DOHH2 (cell line): ENCODE data around the gene PPP2R5E.

Source experiments
- H3F3A ChIP-seq: fragments of 200-600 bp; sonication (generic), shearing (Covaris generic); 2 replicates; pipeline ENCODE4 v1.6.0; 2016; ENCODE audit warnings: antibody characterized with exemption, mild to moderate bottlenecking; ENCODE audit not compliant: control insufficient read depth, insufficient read depth
- H3K27ac ChIP-seq: fragments of 200-600 bp; sonication (generic); 2 replicates; pipeline ENCODE4 v1.5.1; 2014; ENCODE audit warnings: low read depth, mild to moderate bottlenecking, low read length, moderate library complexity
- H3K27me3 ChIP-seq: fragments of 200-600 bp; sonication (generic); 2 replicates; pipeline ENCODE4 v1.6.1; 2014; ENCODE audit warnings: mild to moderate bottlenecking, low read length, mixed read lengths; ENCODE audit not compliant: control insufficient read depth
- H3K36me3 ChIP-seq: fragments of 200-600 bp; sonication (generic); 2 replicates; pipeline ENCODE4 v1.6.1; 2014; ENCODE audit warnings: mild to moderate bottlenecking, low read length, moderate library complexity, mixed read lengths; ENCODE audit not compliant: control insufficient read depth
- H3K4me1 ChIP-seq: fragments of 200-600 bp; sonication (generic); 2 replicates; pipeline ENCODE4 v1.6.1; 2014; ENCODE audit warnings: mild to moderate bottlenecking, low read length, mixed read lengths; ENCODE audit not compliant: control insufficient read depth
- H3K4me2 ChIP-seq: fragments of 200-600 bp; sonication (generic); 2 replicates; pipeline ENCODE4 v1.6.0; 2014; ENCODE audit warnings: mild to moderate bottlenecking, low read length, moderate library complexity
- H3K4me3 ChIP-seq: fragments of 200-600 bp; sonication (generic); 2 replicates; pipeline ENCODE4 v1.5.1; 2014; ENCODE audit warnings: mild to moderate bottlenecking, low read length, mixed read lengths
- H3K79me2 ChIP-seq: fragments of 200-600 bp; sonication (generic); 2 replicates; pipeline ENCODE4 v1.6.1; 2014; ENCODE audit warnings: mild to moderate bottlenecking, low read length, mixed read lengths; ENCODE audit not compliant: control insufficient read depth
- H3K9me2 ChIP-seq: fragments of 200-600 bp; sonication (generic); replicated peaks from 2 replicates; pipeline ENCODE4 v1.6.1; 2014; ENCODE audit warnings: mild to moderate bottlenecking, low read length, mixed read lengths; ENCODE audit not compliant: control insufficient read depth
- H3K9me3 ChIP-seq: fragments of 200-600 bp; sonication (generic); 2 replicates; pipeline ENCODE4 v1.6.1; 2014; ENCODE audit warnings: antibody characterized with exemption, low read length, mixed read lengths; ENCODE audit not compliant: control insufficient read depth, insufficient read depth
- H4K20me1 ChIP-seq: fragments of 200-600 bp; sonication (generic); 2 replicates; pipeline ENCODE4 v1.6.0; 2014; ENCODE audit warnings: low read depth, mild to moderate bottlenecking, antibody characterized with exemption, low read length, moderate library complexity; ENCODE audit not compliant: control insufficient read depth, insufficient read depth
- CTCF ChIP-seq: fragments of 200-600 bp; sonication (generic); IDR thresholded peaks from one replicate; pipeline ENCODE4 v1.5.1; 2014; ENCODE audit warnings: antibody characterized with exemption, mild to moderate bottlenecking, low read depth, low read length; ENCODE audit not compliant: poor library complexity, severe bottlenecking
- EZH2phosphoT487 ChIP-seq: fragments of 200-600 bp; sonication (generic); IDR thresholded peaks from 2 replicates; pipeline ENCODE4 v1.6.1; 2017; ENCODE audit warnings: borderline replicate concordance, mild to moderate bottlenecking, antibody characterized with exemption, low read length, moderate library complexity, mixed read lengths

Gene PPP2R5E

DNA sequence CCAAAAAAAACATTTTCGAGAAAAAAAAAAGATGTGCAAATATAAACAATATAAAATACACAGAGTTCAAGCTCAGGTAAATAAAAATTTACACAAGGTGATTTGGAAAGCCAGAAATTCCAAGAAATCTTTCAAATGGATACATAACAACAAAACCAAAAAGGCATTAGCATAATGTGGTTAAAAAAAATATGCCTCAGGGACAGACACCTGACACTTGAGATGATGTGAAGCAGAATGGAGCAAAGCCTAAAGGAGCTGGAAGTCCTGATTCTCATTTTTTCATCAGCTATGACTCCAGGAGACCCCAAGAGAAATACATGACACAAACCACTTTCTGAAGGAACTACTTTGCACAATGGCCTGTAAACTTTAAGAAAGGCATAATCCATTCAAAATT, 98.6 kb downstream of the PPP2R5E start:
- TF ChIP-seq EZH2phosphoT487 (no peak), CTCF (no peak)
- no peak overlapping the region for H3K4me3 ChIP-seq
- H3K9me2 ChIP-seq = no peaks in the 10 kb centered on the region
- H3K79me2 ChIP-seq = peaks cover 29% of the 10 kb centered on the region
- no peak overlapping the region for H3K27ac ChIP-seq
- no peaks in the 10 kb centered on the region for H3K27me3 ChIP-seq
- no peaks in the 10 kb centered on the region for H3K4me1 ChIP-seq
- H3F3A ChIP-seq = no peaks in the 10 kb centered on the region
- no peaks in the 10 kb centered on the region for H3K9me3 ChIP-seq
- no peaks in the 10 kb centered on the region for H3K36me3 ChIP-seq
- H4K20me1 ChIP-seq = peaks cover 2% of the 10 kb centered on the region; the same call in 1 of the 2 replicates
- H3K4me2 ChIP-seq = no peak overlapping the region

GRCh38 chr14:63443988-63444387, 99.2 kb downstream of the PPP2R5E start:
- peaks cover 2% of the 10 kb centered on the region; the same call in 1 of the 2 replicates for H4K20me1 ChIP-seq
- H3K9me2 ChIP-seq = no peaks in the 10 kb centered on the region
- no peaks in the 10 kb centered on the region for H3K36me3 ChIP-seq
- TF ChIP-seq EZH2phosphoT487 = no peak
- no peak for TF ChIP-seq CTCF
- H3K27ac ChIP-seq = no peak overlapping the region
- H3K27me3 ChIP-seq = no peaks in the 10 kb centered on the region
- no peaks in the 10 kb centered on the region for H3K4me1 ChIP-seq
- no peak overlapping the region for H3K4me2 ChIP-seq
- H3K4me3 ChIP-seq = no peak overlapping the region
- H3K9me3 ChIP-seq = no peaks in the 10 kb centered on the region
- H3K79me2 ChIP-seq = peaks cover 24% of the 10 kb centered on the region
- no peaks in the 10 kb centered on the region for H3F3A ChIP-seq

DNA sequence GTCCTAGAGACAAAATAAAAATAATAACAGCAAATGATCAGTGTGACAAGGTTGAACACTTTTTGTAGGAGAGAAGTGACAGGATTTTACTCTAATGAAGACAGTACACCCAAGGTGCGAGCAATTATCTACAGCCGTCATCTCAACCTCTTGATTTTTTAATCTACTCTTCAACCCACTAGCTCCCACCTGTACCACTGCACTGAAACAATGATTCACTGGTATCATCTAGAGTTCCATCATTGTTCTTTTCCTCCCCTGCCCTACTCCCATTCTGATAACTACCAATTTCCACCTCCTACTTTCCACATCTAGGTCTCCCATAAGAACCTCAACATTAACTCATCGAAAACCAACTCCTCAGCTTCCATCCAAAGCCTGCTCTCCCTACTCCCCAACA, 99.8 kb downstream of the PPP2R5E start:
- Histone ChIP-seq H3K4me3 (no peak overlapping the region), H3K36me3 (no peaks in the 10 kb centered on the region), H3K9me2 (no peaks in the 10 kb centered on the region), H3K4me2 (no peak overlapping the region), H3K27ac (no peak overlapping the region), H3F3A (no peaks in the 10 kb centered on the region), H3K9me3 (no peaks in the 10 kb centered on the region), H4K20me1 (peaks cover 2% of the 10 kb centered on the region; the same call in 1 of the 2 replicates), H3K4me1 (no peaks in the 10 kb centered on the region; the same call in 1 of the 2 replicates), H3K27me3 (no peaks in the 10 kb centered on the region), H3K79me2 (peaks cover 25% of the 10 kb centered on the region)
- no peak for TF ChIP-seq EZH2phosphoT487

DNA sequence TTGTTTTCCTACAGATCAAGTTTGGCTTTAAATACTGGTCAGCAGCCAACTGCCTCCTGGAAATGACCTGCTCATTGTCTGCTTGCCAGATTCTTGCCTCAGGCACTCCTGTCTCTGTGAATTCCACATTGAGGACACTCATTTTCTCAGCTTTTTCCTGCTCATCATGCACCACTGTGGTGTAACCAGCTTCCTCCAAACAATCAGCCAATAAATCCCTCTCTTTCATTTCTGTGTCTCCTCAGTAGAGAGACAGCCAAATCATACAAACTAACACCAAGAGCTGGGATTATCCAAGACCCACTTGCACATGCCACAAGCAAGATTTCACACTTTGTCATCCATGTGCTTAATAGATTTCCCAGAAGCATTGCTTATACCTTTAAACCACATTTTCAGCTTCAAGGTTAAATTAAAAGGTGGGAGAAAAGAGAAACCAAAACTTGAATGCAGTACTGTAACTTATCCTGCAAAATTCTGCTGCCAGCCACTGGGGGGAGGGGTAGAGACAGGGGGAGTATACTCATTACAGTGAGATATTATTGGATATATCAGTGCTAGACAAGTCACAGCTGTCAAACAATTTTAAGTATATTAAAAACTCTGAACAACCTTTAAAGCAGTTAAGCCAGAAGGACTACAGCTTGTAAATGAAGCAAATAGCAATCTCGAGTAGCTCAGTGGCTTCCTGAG, 105.0 kb downstream of the PPP2R5E start:
- no peaks in the 10 kb centered on the region for H3K27me3 ChIP-seq
- H3K4me1 ChIP-seq = peaks cover 9% of the 10 kb centered on the region
- no peak overlapping the region for H3K27ac ChIP-seq
- no peaks in the 10 kb centered on the region for H3F3A ChIP-seq
- no peaks in the 10 kb centered on the region for H3K36me3 ChIP-seq
- H3K9me3 ChIP-seq = no peaks in the 10 kb centered on the region
- H3K79me2 ChIP-seq = peaks cover 41% of the 10 kb centered on the region
- no peaks in the 10 kb centered on the region for H3K9me2 ChIP-seq
- H4K20me1 ChIP-seq = peaks cover 2% of the 10 kb centered on the region; the same call in 1 of the 2 replicates
- no peak overlapping the region for H3K4me2 ChIP-seq
- no peak overlapping the region for H3K4me3 ChIP-seq
- TF ChIP-seq EZH2phosphoT487 (no peak), CTCF (peak; percentile 36)
